CD4-positive, CD25-positive, alpha-beta regulatory T cell (primary cell): Measurements from ENCODE around the gene SUSD6. TPM values are rescaled to one million over a fixed set of nuclear protein-coding genes. Genes with fewer than 3 reads are reported as not detected.

Experiments
- ATAC-seq, 2 donors: fragments of 150-1000 bp; cut with Tn5 transposase; one replicate each; pipeline ENCODE4 v1.10.0; 2021; ENCODE audit warnings: low read depth in 2 of 2, moderate number of reproducible peaks in 2 of 2, moderate library complexity in 1 of 2
- DNase-seq, 3 donors: peaks; one replicate each; pipeline versions ENCODE4 v3.0.0 to v3.0.0-alpha.2; 2012 to 2022; ENCODE audit warnings: mixed read lengths in 1 of 3
- H3K27ac ChIP-seq: one replicate; pipeline ENCODE4 v1.7.0; 2013; ENCODE audit warnings: mild to moderate bottlenecking, low read length; ENCODE audit not compliant: insufficient read depth, poor library complexity, severe bottlenecking
- H3K27me3 ChIP-seq: one replicate; pipeline ENCODE4 v1.7.0; 2013; ENCODE audit warnings: low read length; ENCODE audit not compliant: control insufficient read depth, insufficient read depth
- H3K36me3 ChIP-seq: one replicate; pipeline ENCODE4 v1.7.0; 2013; ENCODE audit warnings: mild to moderate bottlenecking, low read length, moderate library complexity; ENCODE audit not compliant: control insufficient read depth, insufficient read depth
- H3K4me1 ChIP-seq: 2 replicates; pipeline ENCODE4 v1.7.0; 2013; ENCODE audit warnings: mild to moderate bottlenecking, low read length; ENCODE audit not compliant: insufficient read depth, control insufficient read depth, poor library complexity, severe bottlenecking
- H3K4me3 ChIP-seq: one replicate; pipeline ENCODE4 v1.7.0; 2013; ENCODE audit warnings: low read depth, mild to moderate bottlenecking, low read length, moderate library complexity
- H3K9me3 ChIP-seq, 2 experiments: 1 replicate in 1 of 2; 2 replicates in 1 of 2; pipeline ENCODE4 v1.7.0; 2013; ENCODE audit warnings: low read length in 2 of 2, mild to moderate bottlenecking in 1 of 2, moderate library complexity in 1 of 2; ENCODE audit not compliant: control insufficient read depth in 2 of 2
- H3K27ac Mint-ChIP-seq, 3 donors: one replicate each; pipeline ENCODE4 v1.8.0; 2020 to 2022; ENCODE audit warnings: mild to moderate bottlenecking in 3 of 3, mixed read lengths in 3 of 3, moderate library complexity in 2 of 3
- H3K27me3 Mint-ChIP-seq: one replicate; pipeline ENCODE4 v1.8.0; 2022; ENCODE audit warnings: mild to moderate bottlenecking, mixed read lengths
- H3K36me3 Mint-ChIP-seq: one replicate; pipeline ENCODE4 v1.8.0; 2020; ENCODE audit warnings: mixed read lengths
- H3K4me1 Mint-ChIP-seq, 4 donors: one replicate each; pipeline ENCODE4 v1.8.0; 2020 to 2022; ENCODE audit warnings: mixed read lengths in 4 of 4, mild to moderate bottlenecking in 1 of 4
- H3K4me3 Mint-ChIP-seq, 4 donors: one replicate each; pipeline ENCODE4 v1.8.0; 2020 to 2022; ENCODE audit warnings: mild to moderate bottlenecking in 4 of 4, mixed read lengths in 4 of 4, moderate library complexity in 3 of 4
- H3K9me3 Mint-ChIP-seq, 7 donors: one replicate each; pipeline ENCODE4 v1.8.0; 2020 to 2022; ENCODE audit warnings: mixed read lengths in 7 of 7, mild to moderate bottlenecking in 3 of 7, moderate library complexity in 2 of 7
- polyA plus RNA-seq, 4 donors: library from polyadenylated mRNA; unstranded; fragments of 300-500 nt; fragmentation: Illumina TruSeq; gene quantifications; one replicate each; pipeline ENCODE4 v1.2.3, GENCODE V29; 2021
- total RNA-seq: library from RNA; stranded (reverse); gene quantifications from one replicate; pipeline ENCODE4 v1.2.3, GENCODE V29; 2022

The SUSD6 gene
- total and polyA plus RNA-seq, 5 donors from 2014 or later = 7.7 to 101 (median 9.6) TPM

GRCh38 chr14:69693801-69694729 lies 82.7 kb downstream of the SUSD6 start:
- Mint-ChIP-seq H3K27ac (peak overlapping the region; percentile 15 to 48 (median 36)), H3K4me1 (peaks cover 25 to 87% (median 62%) of the 10 kb centered on the region in 4 donors), H3K4me3 (peak overlapping the region in 1 of 4 donors; percentile 31)

GRCh38 chr14:69694730-69695281 lies 83.4 kb downstream of the SUSD6 start:
- Mint-ChIP-seq H3K4me1 (peaks cover 29 to 94% (median 63%) of the 10 kb centered on the region in 4 donors), H3K4me3 (no peak overlapping the region), H3K27me3 (no peaks in the 10 kb centered on the region), H3K9me3 (no peaks in the 10 kb centered on the region), H3K27ac (peak overlapping the region in 2 of 3 donors; percentile 25 to 36), H3K36me3 (peaks cover 12% of the 10 kb centered on the region)
- no peak overlapping the region for H3K27ac ChIP-seq
- H3K4me3 ChIP-seq = no peak overlapping the region
- peaks cover 12% of the 10 kb centered on the region for H3K36me3 ChIP-seq
- no peak for DNase-seq
- no peak for ATAC-seq
- H3K9me3 ChIP-seq = no peaks in the 10 kb centered on the region
- no peaks in the 10 kb centered on the region for H3K27me3 ChIP-seq
- peaks cover 31% of the 10 kb centered on the region for H3K4me1 ChIP-seq

More at GRCh38 chr14:69693801-69694729, 82.7 kb downstream of the SUSD6 start:
- Mint-ChIP-seq H3K9me3 (no peaks in the 10 kb centered on the region), H3K27me3 (no peaks in the 10 kb centered on the region), H3K36me3 (peaks cover 13% of the 10 kb centered on the region)
- H3K36me3 ChIP-seq = peaks cover 18% of the 10 kb centered on the region
- no peak overlapping the region for H3K4me3 ChIP-seq
- no peaks in the 10 kb centered on the region for H3K9me3 ChIP-seq
- no peaks in the 10 kb centered on the region for H3K27me3 ChIP-seq
- H3K4me1 ChIP-seq = peaks cover 31% of the 10 kb centered on the region
- DNase-seq (no peak), ATAC-seq (no peak)
- H3K27ac ChIP-seq = no peak overlapping the region

DNA sequence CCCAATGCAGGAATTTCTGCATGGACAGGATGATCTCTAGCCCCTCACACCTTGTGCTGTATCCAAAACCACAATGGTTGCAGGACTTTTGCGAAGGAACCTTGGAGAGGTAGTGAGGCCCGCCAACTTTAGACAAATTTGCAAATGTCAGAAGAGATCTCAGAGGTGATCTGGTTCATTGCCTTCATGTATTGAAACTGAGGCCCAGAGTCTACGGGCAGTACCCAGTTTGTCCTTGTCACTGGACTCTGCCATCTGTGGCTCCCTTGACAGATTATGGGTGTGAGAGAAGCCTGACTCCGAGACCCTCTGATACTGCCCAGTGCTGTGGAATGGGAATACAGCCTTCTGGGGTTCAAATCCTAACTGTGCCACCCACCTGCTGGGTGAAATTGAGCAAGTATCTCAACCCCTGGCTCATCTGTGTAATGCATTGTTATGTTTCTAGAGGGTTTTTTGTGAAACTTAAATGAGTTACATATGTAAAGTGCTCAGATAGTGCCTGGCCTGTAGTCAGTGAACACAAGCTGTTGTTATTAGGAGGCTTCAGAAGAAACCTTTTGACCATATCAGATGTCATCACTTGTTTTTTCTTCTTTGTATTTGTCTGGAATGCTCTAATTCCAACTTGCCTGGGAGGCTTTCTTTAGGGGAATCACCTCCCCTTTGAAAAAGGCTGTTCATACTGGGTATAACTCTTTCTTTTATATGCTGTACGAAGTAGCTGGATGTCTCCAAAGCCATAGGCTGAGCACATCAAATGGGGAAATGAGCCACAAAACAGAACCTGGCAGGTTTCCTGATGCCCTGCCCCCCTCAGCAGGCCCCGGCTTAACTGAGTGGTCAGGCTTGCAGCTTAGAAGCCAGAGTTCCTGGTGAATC lies 84.2 kb downstream of the SUSD6 start:
- Histone ChIP-seq H3K4me3 (peak overlapping the region; percentile 17), H3K9me3 (no peaks in the 10 kb centered on the region), H3K27ac (peak overlapping the region; percentile 18), H3K36me3 (peaks cover 9% of the 10 kb centered on the region), H3K4me1 (peaks cover 31% of the 10 kb centered on the region), H3K27me3 (no peaks in the 10 kb centered on the region)
- peak overlapping the region in 2 of 4 donors; percentile 16 to 23 for H3K4me3 Mint-ChIP-seq
- DNase-seq (no peak), ATAC-seq (peak in 1 of 2 donors; percentile 11)
- H3K36me3 Mint-ChIP-seq = peaks cover 7% of the 10 kb centered on the region
- H3K9me3 Mint-ChIP-seq = no peaks in the 10 kb centered on the region
- H3K27ac Mint-ChIP-seq = peak overlapping the region; percentile 32 to 55 (median 36)
- peaks cover 34 to 92% (median 62%) of the 10 kb centered on the region in 4 donors for H3K4me1 Mint-ChIP-seq
- H3K27me3 Mint-ChIP-seq = no peaks in the 10 kb centered on the region

GRCh38 chr14:69696204-69696527 lies 84.8 kb downstream of the SUSD6 start:
- H3K9me3 ChIP-seq = no peaks in the 10 kb centered on the region
- peaks cover 7% of the 10 kb centered on the region for H3K36me3 Mint-ChIP-seq
- peaks cover 4% of the 10 kb centered on the region for H3K36me3 ChIP-seq
- peak in 1 of 2 donors; percentile 2 for ATAC-seq
- peak overlapping the region; percentile 18 for H3K27ac ChIP-seq
- peak overlapping the region; percentile 17 for H3K4me3 ChIP-seq
- H3K27me3 Mint-ChIP-seq = no peaks in the 10 kb centered on the region
- no peak for DNase-seq
- H3K4me1 ChIP-seq = peaks cover 35% of the 10 kb centered on the region
- peaks cover 37 to 90% (median 66%) of the 10 kb centered on the region in 4 donors for H3K4me1 Mint-ChIP-seq
- H3K9me3 Mint-ChIP-seq = no peaks in the 10 kb centered on the region
- no peaks in the 10 kb centered on the region for H3K27me3 ChIP-seq
- peak overlapping the region in 2 of 3 donors; percentile 36 to 55 for H3K27ac Mint-ChIP-seq
- peak overlapping the region in 1 of 4 donors; percentile 23 for H3K4me3 Mint-ChIP-seq

GRCh38 chr14:69696633-69697557 lies 85.5 kb downstream of the SUSD6 start:
- H3K4me1 ChIP-seq = peaks cover 41% of the 10 kb centered on the region
- peak in 1 of 3 donors; percentile 80 for DNase-seq

DNA sequence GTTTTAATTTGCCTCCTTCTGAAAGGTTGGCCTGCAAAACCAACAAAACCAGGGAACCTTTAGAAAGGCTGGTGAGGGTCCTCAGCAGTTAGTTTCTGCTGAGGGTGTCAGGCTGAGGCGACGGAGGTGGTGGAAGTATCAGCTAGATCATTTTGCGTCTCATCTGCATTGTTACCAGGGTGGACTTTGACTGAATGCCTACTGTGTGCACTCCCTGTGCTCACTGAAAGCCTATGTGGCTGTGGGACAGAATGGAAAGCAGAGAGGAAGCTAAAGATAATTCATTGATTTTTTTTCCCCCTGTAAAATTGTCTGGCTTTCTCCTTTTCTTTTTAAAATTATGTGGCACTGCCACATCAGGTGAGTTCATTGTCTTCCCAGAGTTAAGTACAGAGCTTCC lies 87.2 kb downstream of the SUSD6 start:
- peak overlapping the region in 2 of 3 donors; percentile 40 to 44 for H3K27ac Mint-ChIP-seq

More at GRCh38 chr14:69696633-69697557, 85.5 kb downstream of the SUSD6 start:
- Histone ChIP-seq H3K36me3 (peaks cover 4% of the 10 kb centered on the region), H3K27ac (no peak overlapping the region), H3K4me3 (peak overlapping the region; percentile 17), H3K9me3 (no peaks in the 10 kb centered on the region), H3K27me3 (no peaks in the 10 kb centered on the region)
- Mint-ChIP-seq H3K4me3 (peak overlapping the region in 2 of 4 donors; percentile 59), H3K27me3 (no peaks in the 10 kb centered on the region), H3K4me1 (peaks cover 37 to 87% (median 69%) of the 10 kb centered on the region in 4 donors), H3K36me3 (peaks cover 7% of the 10 kb centered on the region), H3K9me3 (no peaks in the 10 kb centered on the region), H3K27ac (peak overlapping the region; percentile 47 to 83 (median 52))
- peak; percentile 72 to 79 for ATAC-seq

More for the DNA sequence above, 87.2 kb downstream of the SUSD6 start:
- DNase-seq = no peak
- Mint-ChIP-seq H3K4me3 (peak overlapping the region in 1 of 4 donors; percentile 35), H3K36me3 (peaks cover 8% of the 10 kb centered on the region), H3K9me3 (no peaks in the 10 kb centered on the region), H3K27me3 (no peaks in the 10 kb centered on the region), H3K4me1 (peaks cover 46 to 84% (median 68%) of the 10 kb centered on the region in 4 donors)
- H3K36me3 ChIP-seq = peaks cover 6% of the 10 kb centered on the region
- no peak overlapping the region for H3K4me3 ChIP-seq
- H3K27ac ChIP-seq = no peak overlapping the region
- H3K9me3 ChIP-seq = no peaks in the 10 kb centered on the region
- H3K27me3 ChIP-seq = no peaks in the 10 kb centered on the region
- peaks cover 37% of the 10 kb centered on the region for H3K4me1 ChIP-seq
- ATAC-seq = no peak
